ENCODE data around the gene TNFAIP8L3. TPM values are rescaled to one million over a fixed set of nuclear protein-coding genes. Genes with fewer than 3 reads are reported as not detected.

Gene TNFAIP8L3
- total RNA-seq, 1 donor from 2014 or later, result not detected

DNA sequence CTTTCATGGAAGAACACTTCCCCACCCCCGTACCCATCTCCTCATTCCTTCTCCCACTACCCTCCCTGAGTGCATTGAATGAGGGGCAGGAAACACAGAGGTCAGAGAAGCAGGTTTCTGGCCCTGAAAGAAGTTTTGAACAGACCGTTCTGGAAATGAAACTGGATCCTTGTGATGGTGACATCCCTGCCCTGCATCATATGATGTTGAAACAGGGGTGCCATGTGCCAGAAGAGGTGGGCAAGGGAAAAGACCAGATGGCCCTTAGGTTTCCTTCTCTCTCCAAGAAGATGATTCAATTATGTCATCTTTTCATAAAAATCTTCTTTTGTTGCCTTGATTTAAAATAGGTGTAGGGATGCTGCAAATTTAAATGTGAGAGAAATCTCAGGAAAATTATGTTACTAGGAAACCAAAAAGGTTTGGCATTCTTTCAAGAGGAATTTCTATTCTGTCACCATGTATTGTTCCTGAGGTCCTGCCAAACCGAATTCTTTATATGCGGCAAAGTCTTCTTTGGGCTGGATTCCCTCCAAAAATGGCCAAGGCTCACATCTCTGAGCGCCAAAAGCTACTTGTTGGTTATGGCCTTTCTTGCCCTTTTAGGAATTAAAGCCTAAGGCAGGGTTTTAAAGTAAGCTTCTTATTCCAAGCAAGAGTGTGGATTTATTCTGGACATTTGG, 19.9 kb upstream of the TNFAIP8L3 start:
- no peak for DNase-seq (ENCODE audit: low read depth)
- TF ChIP-seq, protein P1, sequence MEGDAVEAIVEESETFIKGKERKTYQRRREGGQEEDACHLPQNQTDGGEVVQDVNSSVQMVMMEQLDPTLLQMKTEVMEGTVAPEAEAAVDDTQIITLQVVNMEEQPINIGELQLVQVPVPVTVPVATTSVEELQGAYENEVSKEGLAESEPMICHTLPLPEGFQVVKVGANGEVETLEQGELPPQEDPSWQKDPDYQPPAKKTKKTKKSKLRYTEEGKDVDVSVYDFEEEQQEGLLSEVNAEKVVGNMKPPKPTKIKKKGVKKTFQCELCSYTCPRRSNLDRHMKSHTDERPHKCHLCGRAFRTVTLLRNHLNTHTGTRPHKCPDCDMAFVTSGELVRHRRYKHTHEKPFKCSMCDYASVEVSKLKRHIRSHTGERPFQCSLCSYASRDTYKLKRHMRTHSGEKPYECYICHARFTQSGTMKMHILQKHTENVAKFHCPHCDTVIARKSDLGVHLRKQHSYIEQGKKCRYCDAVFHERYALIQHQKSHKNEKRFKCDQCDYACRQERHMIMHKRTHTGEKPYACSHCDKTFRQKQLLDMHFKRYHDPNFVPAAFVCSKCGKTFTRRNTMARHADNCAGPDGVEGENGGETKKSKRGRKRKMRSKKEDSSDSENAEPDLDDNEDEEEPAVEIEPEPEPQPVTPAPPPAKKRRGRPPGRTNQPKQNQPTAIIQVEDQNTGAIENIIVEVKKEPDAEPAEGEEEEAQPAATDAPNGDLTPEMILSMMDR (conservative IDR thresholded peaks at IDR 0.05; ENCODE audit: low read depth, low read length), result no peak
- no peak overlapping the region for H3K4me3 ChIP-seq (ENCODE audit: low read depth, low read length)

DNA sequence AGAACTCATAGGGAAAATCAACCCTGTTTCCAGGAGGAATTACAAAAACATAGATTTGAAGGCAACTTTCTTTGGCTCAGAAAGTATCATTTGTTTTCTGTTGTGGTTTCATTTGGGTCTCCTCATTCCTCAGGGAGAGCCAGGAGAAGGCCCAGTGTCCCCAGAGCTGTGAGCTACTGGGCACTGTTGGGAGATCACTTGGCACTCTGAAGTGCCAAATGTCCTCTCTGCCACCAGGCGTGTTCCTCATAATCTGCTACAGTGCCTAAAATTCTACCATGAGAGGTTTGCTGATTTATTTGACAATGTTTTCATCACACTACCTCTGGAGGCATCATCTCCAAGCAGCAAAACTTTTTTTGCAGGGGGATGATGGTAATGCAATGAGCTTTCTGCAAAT, 17.4 kb upstream of the TNFAIP8L3 start:
- DNase-seq (ENCODE audit: low read depth), result no peak
- TF ChIP-seq, protein P1 (conservative IDR thresholded peaks at IDR 0.05; ENCODE audit: low read depth, low read length), result no peak
- no peak overlapping the region for H3K4me3 ChIP-seq (ENCODE audit: low read depth, low read length)

DNA sequence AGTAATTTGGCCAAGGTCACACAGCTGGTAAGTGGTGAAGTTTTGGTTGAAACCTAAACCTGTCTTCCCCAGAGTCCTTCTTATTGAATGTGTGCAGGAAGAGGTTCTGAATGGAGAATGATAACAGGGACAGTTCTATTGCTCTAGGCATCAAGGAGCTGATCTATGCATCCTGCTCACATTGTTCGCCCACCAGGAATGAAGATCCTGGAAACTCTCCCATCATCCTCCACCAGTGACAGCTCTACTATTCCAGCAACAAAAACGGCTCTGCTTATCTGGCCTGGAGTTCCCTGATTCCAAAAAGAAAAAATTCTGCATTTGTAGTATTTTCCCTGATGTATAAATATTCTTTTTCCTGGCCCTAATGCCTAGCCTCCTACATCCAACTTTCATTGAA, 16.4 kb upstream of the TNFAIP8L3 start:
- no peak for DNase-seq (ENCODE audit: low read depth)
- TF ChIP-seq, protein P1 (conservative IDR thresholded peaks at IDR 0.05; ENCODE audit: low read depth, low read length), result no peak
- no peak overlapping the region for H3K4me3 ChIP-seq (ENCODE audit: low read depth, low read length)

DNA sequence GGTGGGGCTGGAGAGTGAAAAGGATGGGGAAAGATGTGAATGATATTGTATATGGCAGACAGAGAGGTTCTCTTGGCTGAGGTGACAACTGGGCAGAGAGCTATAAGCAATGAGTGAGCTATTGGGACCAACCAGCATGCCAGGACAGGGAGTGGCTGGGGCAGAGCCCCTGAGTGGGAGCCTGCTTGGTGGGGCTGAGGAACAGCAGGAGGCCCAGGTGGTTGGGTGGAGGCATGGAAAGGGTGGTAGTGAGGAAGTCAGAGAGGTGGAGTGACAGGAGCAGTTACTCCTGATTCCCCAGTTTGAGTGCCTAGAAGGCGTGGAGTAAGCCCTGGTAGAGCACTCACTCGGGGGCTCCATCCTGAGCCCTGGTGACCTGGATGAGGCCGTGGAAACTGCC, 15.5 kb upstream of the TNFAIP8L3 start:
- TF ChIP-seq, protein P1 (conservative IDR thresholded peaks at IDR 0.05; ENCODE audit: low read depth, low read length), result no peak
- DNase-seq (ENCODE audit: low read depth), result no peak
- no peak overlapping the region for H3K4me3 ChIP-seq (ENCODE audit: low read depth, low read length)

DNA sequence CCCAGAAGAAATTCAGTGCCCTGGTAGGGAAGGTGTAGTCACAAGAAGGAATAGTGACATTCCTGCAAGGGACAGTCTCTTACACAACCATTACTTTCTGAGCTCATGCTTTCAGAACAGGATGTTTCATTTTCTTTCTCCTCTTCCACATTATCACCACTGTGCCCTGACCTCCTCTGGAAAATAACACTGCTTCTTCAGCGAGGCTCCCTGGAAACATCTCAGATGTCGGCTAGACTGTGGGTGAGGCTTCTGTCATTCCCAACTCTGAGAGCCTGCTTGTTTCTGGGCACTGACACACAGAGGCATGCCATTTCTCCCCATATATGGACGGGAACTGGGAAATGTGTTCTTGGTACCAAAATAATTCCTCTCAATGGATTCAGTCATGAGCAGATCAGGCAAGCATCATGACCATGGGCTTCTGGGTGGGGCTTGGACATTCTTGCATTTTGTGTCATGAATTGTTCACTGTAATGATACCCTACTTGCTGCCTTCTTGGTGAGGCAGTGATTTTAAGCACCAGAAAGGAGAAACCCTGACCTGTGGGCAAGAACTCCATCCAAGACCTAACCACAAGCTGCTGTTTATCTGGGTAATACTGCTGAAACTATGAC, 14.3 kb upstream of the TNFAIP8L3 start:
- TF ChIP-seq, protein P1 (conservative IDR thresholded peaks at IDR 0.05; ENCODE audit: low read depth, low read length), result no peak
- no peak for DNase-seq (ENCODE audit: low read depth)
- no peak overlapping the region for H3K4me3 ChIP-seq (ENCODE audit: low read depth, low read length)

DNA sequence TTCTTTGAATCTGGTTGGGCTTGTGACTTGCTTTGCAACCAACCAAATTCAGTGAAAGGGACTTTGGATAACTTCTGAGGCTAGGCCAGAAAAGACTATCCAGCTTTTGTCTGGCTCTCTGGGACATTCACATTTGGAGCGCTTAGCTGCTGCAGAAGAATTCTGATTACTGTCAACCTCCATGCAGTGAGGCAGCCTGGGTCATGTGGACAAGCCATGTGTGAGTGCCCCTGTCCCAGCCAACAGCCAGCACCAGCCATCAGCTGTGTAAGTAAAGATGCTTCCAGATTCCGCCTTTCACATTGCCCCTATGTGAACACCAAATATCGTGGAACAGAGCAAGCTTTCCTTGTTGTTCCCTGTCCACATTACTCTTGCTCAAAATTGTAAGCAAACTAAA, 12.9 kb upstream of the TNFAIP8L3 start:
- no peak for DNase-seq (ENCODE audit: low read depth)
- TF ChIP-seq, protein P1 (conservative IDR thresholded peaks at IDR 0.05; ENCODE audit: low read depth, low read length), result no peak
- no peak overlapping the region for H3K4me3 ChIP-seq (ENCODE audit: low read depth, low read length)

DNA sequence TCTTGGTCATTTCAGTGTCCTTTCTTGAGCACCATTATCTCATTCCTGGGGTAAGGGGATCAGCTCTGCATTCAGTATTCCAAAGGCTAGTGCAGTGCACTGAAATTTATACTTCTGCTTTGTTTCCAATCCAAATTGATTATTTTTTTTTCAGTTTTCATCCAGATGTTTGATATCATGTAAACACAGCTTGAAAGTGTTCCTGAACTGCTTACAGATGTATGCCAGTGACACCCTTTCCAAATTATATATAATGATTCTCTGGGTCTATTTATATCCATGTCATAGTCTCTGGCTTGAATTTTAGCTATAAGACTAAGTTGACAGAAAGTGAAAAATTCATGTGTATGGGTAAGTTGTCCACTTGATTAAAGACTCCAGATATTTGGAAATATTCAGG, 11.8 kb upstream of the TNFAIP8L3 start:
- TF ChIP-seq, protein P1 (conservative IDR thresholded peaks at IDR 0.05; ENCODE audit: low read depth, low read length), result no peak
- H3K4me3 ChIP-seq (ENCODE audit: low read depth, low read length), result no peak overlapping the region
- DNase-seq (ENCODE audit: low read depth), result no peak
